Gastrocnemius medialis (tissue), 4 donors: ENCODE data around the gene RPS23.
"Not testable (repeated sequence)": the region's sequence is repeated elsewhere in the genome, so short reads cannot be mapped to it uniquely, and the experiment has no call there.

Experiments
- POLR2A ChIP-seq, 2 donors: fragments of 450-650 bp; IDR thresholded peaks; one replicate each; pipeline ENCODE4 v1.6.1; 2017; ENCODE audit warnings: antibody characterized with exemption in 2 of 2, mild to moderate bottlenecking in 2 of 2, moderate library complexity in 2 of 2
- TF ChIP-seq, protein P1 (sequence below), 5 experiments: fragments of 450-650 bp in 3 of 5; fragments of 200-600 bp in 2 of 5; sonication (generic) in 2 of 5; IDR thresholded peaks in 4 of 5; conservative IDR thresholded peaks in 1 of 5; 1 replicate in 4 of 5; 2 replicates in 1 of 5; pipeline ENCODE4 v1.5.1; 2016 to 2019; ENCODE audit warnings: antibody characterized with exemption in 5 of 5, mild to moderate bottlenecking in 3 of 5, moderate library complexity in 3 of 5

DNA sequence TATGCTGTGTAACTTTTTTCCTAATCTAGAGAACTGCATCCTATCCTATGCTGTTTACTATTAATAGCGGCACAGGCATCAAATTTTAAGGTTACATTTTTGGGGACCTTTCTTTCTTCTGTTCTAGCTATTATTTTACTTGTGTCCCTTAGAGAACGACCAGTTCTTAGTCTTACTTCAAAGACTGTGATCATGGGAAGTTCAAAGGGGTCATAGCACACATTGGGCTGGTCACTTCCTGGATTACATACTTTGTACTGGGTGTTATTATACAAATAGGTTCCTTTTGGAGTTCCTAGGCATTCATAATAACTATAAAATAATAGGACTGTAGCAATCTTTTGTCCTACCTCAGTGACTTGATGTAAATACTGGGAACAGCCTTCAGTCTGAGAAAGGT is 8.8 kb downstream of the RPS23 start:
- TF ChIP-seq, protein P1, sequence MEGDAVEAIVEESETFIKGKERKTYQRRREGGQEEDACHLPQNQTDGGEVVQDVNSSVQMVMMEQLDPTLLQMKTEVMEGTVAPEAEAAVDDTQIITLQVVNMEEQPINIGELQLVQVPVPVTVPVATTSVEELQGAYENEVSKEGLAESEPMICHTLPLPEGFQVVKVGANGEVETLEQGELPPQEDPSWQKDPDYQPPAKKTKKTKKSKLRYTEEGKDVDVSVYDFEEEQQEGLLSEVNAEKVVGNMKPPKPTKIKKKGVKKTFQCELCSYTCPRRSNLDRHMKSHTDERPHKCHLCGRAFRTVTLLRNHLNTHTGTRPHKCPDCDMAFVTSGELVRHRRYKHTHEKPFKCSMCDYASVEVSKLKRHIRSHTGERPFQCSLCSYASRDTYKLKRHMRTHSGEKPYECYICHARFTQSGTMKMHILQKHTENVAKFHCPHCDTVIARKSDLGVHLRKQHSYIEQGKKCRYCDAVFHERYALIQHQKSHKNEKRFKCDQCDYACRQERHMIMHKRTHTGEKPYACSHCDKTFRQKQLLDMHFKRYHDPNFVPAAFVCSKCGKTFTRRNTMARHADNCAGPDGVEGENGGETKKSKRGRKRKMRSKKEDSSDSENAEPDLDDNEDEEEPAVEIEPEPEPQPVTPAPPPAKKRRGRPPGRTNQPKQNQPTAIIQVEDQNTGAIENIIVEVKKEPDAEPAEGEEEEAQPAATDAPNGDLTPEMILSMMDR (IDR thresholded peaks at IDR 0.05 in 4 of 5, conservative IDR thresholded peaks at IDR 0.05 in 1 of 5), result not testable (repeated sequence)
- TF ChIP-seq POLR2A (IDR thresholded peaks at IDR 0.05), result not testable (repeated sequence)
